Measurements from ENCODE around the gene RHEB.

Gene RHEB

DNA sequence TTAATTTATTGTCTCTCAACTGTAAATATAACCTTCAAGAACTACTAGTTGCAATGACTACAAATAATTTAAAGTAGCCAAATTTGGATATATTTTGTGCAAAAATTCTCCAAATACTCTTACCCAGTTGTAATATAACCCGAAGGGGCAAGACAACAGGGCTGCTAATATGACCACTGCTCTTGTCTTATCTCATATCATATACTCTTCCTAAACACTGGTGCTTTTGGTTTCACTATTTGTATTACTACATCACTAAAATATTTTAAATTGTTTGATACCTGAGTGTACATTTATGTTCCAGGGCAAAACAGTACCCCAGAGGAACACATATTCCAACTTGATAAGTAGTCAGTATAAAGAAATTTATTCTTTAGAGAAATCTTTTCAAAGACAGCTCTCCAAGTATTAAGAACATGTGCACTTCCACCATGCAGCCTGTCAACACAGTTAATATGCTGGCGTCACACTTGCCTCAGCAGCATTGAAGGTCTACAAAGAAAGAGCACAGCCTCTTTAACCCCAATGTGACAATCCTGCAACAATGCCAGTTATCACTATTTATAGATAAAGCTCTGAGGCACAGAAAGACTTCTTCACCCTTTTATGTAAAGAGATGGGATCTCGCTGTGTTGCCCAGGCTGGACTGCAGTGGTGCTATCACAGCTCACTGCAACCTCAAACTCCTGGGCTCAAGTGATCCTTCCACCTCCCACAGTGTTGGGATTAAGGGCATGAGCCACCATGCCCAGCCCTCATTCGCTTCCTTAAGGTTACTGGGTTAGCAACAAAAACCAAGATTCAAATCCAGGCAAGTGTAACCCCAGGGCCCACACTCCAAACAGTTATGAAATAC is 37.8 kb downstream of the RHEB start:
- FAIRE-seq, result no peak
- no peak for DNase-seq (ENCODE audit: insufficient read length, low spot score)

DNA sequence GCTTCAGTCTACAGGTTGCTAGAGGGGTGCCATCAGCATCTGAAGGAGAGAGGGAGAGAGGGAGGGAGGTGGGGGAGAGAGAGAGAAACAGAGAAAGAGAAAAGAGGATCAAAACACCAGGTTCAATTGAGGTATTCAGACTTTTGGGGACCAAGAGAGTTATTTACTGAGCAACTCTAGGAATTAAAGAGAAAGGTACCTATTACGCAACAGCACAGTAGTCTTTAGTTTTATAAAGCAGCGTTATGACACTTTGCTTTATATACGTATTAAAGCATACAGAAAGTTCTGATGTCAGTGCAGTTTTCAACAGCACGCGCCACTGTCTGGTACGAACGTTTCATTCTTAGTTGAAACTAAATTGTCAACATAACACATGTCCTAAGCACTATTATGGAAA is 41.8 kb downstream of the RHEB start:
- DNase-seq (ENCODE audit: insufficient read length, low spot score), result no peak
- FAIRE-seq, result no peak

DNA sequence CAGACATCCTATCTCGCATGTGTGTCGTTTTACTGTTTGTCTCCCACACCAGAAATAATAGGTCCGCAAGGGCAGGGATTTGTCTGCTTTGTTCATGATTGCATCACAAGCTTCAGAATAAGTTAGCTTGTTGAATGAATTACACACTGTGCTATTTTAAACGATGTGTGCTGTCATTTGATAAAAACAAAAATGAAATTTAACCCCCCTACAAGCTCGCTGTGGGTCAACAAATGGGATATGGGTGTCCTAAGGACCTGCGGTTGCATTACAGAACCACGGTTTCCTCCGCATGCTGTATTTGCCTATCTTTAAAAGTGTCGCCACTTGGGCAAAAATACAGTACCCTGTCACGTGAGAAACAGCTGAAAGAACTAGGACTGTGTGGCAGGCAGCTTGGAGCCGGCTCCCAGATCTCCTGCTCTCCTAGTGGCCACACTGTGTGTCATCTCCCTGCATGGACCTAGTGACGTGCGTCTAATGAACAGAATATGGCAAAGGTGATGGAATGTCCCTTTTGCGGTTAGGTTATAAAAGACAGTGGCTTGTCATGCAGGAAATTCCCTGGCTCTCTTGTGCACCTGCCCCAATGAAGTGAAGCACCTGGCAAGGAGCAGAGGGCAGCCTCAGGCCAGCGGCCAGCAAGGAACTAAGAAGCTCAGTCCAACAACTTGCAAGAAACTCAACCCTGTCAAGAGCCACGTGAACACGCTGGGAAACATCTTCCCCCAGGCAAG is 46.9 kb downstream of the RHEB start:
- DNase-seq (ENCODE audit: insufficient read length, low spot score) (no peak), FAIRE-seq (no peak)

GRCh38 chr7:151470711-151471110 is 49.0 kb downstream of the RHEB start:
- FAIRE-seq, result no peak
- DNase-seq (ENCODE audit: insufficient read length, low spot score), result no peak

DNA sequence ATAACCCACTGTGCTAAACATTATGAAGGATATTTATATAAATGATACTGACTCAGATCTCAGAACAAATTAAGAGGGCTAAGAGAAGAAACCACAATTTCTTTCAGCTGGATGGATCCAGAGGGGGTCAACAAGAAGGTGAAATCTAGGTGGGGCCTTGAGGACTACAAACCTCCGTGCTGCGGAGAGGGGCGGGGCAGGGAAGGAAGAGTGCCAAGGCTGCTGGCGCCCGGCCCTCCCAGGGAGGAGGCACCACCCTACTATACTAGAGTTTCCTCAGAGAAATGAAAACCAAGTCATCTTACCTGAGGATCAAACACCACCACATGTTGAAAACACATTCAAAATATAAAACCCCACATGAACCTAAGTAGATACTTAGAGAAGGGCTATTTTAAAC is 50.4 kb downstream of the RHEB start:
- DNase-seq (ENCODE audit: insufficient read length, low spot score) (no peak), FAIRE-seq (no peak)

DNA sequence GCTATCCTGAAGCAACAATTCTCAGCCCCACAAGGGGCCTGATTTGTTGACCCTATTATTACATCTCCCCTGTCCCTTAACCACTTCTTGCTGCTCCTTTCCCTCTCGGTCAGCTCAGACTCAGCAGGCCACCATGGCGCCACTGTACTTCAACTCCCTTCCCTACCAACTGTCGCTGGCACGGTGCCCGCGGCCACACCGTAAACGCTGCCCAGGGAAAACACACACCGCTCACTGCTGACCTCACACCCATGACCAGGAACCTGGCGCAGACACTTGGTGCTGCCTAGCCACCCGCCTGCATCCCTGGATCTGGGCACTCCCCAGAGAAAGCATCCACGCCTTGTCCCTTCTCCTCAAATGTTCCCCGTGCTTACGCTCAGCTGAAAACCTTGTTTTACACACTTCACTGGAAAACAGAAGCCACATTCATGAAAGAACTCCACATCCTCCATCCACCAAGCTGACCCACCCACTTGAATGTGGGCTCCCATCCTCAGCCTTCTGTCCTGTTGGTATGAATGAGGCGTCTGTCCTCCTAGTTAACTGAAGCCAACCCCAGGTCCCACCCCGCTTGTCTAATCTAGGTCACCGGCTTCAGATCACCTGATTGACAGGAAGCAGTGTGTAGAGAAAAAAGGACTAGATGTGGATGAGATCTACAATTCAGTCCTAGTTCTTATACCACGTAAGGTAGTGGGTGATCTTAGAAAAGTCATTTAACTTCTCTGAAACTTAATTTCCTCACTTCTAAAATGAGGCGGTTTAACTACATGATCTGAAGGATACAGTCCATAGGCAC is 51.3 kb downstream of the RHEB start:
- DNase-seq (ENCODE audit: insufficient read length, low spot score) (no peak), FAIRE-seq (no peak)

- no peak for FAIRE-seq
Measured at GRCh38 chr7:151465169-151465568, 54.5 kb downstream of the RHEB start.

GRCh38 chr7:151462306-151462779 is 57.4 kb downstream of the RHEB start:
- FAIRE-seq (no peak), DNase-seq (ENCODE audit: insufficient read length, low spot score) (no peak)

More at GRCh38 chr7:151465169-151465568, 54.5 kb downstream of the RHEB start:
- DNase-seq (ENCODE audit: insufficient read length, low spot score), result no peak

GRCh38 chr7:151461942-151462230 is 57.8 kb downstream of the RHEB start:
- DNase-seq (ENCODE audit: insufficient read length, low spot score) (no peak), FAIRE-seq (no peak)

GRCh38 chr7:151461096-151461941 is 58.4 kb downstream of the RHEB start:
- FAIRE-seq (no peak), DNase-seq (ENCODE audit: insufficient read length, low spot score) (no peak)

- no peak for DNase-seq (ENCODE audit: insufficient read length, low spot score)
- FAIRE-seq, result no peak
Measured at GRCh38 chr7:151460474-151460855, 59.2 kb downstream of the RHEB start.

GRCh38 chr7:151459726-151460473 is 59.8 kb downstream of the RHEB start:
- FAIRE-seq, result peak; percentile 74
- DNase-seq (ENCODE audit: insufficient read length, low spot score), result peak; percentile 79

GRCh38 chr7:151457534-151457933 is 62.2 kb downstream of the RHEB start:
- FAIRE-seq, result no peak
- DNase-seq (ENCODE audit: insufficient read length, low spot score), result no peak

GRCh38 chr7:151456782-151457181 is 62.9 kb downstream of the RHEB start:
- DNase-seq (ENCODE audit: insufficient read length, low spot score), result no peak

DNA sequence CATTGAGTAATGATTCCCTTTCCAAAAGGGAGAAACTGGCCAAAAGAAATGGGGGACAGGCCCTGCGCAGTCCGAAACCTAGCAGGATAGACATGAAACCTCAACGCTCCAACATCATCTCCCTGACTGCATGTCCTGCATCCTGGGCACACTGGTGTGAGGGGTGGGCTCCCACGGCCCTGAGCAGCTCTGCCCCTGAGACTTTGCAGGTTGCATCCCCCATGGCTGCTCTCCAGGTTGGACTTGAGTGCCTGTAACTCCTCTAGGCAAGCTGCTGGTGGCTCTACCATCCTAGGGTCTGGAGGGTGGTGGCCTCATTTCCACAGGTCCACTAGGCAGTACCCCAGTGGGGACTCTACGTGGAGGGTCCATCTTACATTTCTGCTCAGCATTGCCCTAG is 63.4 kb downstream of the RHEB start:
- DNase-seq (ENCODE audit: insufficient read length, low spot score) (no peak), FAIRE-seq (no peak)

More at GRCh38 chr7:151456782-151457181, 62.9 kb downstream of the RHEB start:
- FAIRE-seq, result no peak

GRCh38 chr7:151455690-151456089 is 64.0 kb downstream of the RHEB start:
- FAIRE-seq (no peak), DNase-seq (ENCODE audit: insufficient read length, low spot score) (no peak)

DNA sequence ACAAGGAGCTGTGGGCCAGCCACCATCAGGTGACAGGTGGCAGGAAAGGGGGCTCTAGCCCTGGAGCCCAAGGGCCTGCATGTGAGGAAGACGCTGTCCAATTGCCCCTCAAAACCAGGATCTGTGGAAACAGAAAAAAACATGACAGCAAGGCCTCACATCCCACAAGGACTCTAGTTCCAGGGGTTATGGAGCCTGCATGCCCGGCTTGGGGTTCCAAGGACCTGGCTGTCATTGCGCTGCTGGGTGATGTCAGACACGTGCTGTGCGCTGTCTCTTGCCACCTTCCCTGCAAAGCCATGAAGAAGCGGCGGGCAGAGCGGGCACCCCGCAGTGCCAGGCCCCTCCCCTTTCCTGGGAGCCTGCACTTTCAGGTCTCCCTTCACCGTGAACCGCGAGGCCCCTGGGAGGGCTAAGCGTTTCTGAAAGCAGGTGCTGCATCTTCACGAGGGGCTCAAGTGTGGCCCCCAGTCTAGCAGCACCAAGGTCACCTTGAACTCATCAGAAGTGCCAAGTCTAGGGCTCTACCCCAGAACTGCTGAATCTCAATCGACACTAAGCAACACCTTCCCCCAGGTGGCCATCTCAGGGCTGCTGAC is 64.7 kb downstream of the RHEB start:
- FAIRE-seq, result no peak

DNA sequence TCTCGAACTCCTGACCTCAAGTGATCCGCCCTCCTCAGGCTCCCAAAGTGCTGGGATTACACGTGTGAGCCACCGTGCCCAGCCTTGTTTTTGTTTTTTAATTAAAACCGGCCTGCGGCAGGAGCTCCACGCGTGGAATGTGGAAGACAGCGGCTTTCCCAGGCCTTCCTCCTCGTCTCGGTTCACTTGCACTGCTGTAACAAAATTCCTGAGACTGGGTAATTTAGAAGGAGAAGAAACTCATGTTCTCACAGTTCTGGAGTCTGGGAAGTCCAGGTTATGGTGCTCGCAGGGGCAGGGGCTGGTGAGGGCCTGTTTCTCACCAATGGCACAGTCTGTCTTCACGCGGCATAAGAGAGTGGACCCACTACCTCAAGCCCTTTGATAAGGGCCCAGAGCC is 65.4 kb downstream of the RHEB start:
- no peak for FAIRE-seq
- no peak for DNase-seq (ENCODE audit: insufficient read length, low spot score)

More for the DNA sequence above, 64.7 kb downstream of the RHEB start:
- DNase-seq (ENCODE audit: insufficient read length, low spot score), result no peak

GRCh38 chr7:151453326-151453791 is 66.3 kb downstream of the RHEB start:
- no peak for FAIRE-seq
- DNase-seq (ENCODE audit: insufficient read length, low spot score), result no peak
